ENCODE results near the gene ZBTB9.

GRCh38 chr6:33434961-33435360 lies 19.4 kb upstream of the ZBTB9 start:
- TF ChIP-seq RNF2 (IDR thresholded peaks at IDR 0.05; ENCODE audit: borderline replicate concordance, low read depth) (no peak), MAX (IDR thresholded peaks at IDR 0.05) (no peak), CTCF (IDR thresholded peaks at IDR 0.05) (no peak), RAD21 (conservative IDR thresholded peaks at IDR 0.05 in 1 of 2, IDR thresholded peaks at IDR 0.05 in 1 of 2) (no peak), USF2 (IDR thresholded peaks at IDR 0.05) (no peak), POLR2A (IDR thresholded peaks at IDR 0.05; ENCODE audit: low read length) (no peak), JUN (IDR thresholded peaks at IDR 0.05) (no peak), CEBPB (IDR thresholded peaks at IDR 0.05) (no peak), CHD2 (IDR thresholded peaks at IDR 0.05; ENCODE audit: low read length, partially characterized antibody) (no peak), FOSB (CRISPR knock-in tag; IDR thresholded peaks at IDR 0.05) (no peak)
- TF ChIP-seq, protein P1, sequence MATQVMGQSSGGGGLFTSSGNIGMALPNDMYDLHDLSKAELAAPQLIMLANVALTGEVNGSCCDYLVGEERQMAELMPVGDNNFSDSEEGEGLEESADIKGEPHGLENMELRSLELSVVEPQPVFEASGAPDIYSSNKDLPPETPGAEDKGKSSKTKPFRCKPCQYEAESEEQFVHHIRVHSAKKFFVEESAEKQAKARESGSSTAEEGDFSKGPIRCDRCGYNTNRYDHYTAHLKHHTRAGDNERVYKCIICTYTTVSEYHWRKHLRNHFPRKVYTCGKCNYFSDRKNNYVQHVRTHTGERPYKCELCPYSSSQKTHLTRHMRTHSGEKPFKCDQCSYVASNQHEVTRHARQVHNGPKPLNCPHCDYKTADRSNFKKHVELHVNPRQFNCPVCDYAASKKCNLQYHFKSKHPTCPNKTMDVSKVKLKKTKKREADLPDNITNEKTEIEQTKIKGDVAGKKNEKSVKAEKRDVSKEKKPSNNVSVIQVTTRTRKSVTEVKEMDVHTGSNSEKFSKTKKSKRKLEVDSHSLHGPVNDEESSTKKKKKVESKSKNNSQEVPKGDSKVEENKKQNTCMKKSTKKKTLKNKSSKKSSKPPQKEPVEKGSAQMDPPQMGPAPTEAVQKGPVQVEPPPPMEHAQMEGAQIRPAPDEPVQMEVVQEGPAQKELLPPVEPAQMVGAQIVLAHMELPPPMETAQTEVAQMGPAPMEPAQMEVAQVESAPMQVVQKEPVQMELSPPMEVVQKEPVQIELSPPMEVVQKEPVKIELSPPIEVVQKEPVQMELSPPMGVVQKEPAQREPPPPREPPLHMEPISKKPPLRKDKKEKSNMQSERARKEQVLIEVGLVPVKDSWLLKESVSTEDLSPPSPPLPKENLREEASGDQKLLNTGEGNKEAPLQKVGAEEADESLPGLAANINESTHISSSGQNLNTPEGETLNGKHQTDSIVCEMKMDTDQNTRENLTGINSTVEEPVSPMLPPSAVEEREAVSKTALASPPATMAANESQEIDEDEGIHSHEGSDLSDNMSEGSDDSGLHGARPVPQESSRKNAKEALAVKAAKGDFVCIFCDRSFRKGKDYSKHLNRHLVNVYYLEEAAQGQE (IDR thresholded peaks at IDR 0.05) = no peak
- TF ChIP-seq, protein P2, sequence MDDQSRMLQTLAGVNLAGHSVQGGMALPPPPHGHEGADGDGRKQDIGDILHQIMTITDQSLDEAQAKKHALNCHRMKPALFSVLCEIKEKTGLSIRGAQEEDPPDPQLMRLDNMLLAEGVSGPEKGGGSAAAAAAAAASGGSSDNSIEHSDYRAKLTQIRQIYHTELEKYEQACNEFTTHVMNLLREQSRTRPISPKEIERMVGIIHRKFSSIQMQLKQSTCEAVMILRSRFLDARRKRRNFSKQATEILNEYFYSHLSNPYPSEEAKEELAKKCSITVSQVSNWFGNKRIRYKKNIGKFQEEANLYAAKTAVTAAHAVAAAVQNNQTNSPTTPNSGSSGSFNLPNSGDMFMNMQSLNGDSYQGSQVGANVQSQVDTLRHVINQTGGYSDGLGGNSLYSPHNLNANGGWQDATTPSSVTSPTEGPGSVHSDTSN (IDR thresholded peaks at IDR 0.05) = no peak

Data from A549 (cell line).